ENCODE results near the gene C5orf58.

Gene C5orf58

DNA sequence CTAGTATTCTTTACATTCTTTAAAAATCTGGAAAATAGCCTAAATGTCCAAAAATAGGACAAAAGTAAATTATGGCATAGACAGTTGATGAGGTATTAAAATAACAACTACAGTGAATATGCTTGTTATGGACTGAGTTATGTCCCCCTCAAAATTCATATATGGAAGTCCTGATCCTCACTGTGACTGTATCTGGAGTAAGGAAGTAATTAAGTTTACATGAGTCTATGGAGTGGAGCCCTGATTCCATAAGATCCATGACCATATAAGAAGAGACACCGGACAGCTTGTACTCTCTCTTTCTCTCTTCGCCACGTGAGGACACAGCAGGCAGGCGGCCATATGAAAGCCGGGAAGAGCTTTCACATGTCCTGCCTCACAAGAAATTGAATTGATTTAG is 28.6 kb upstream of the C5orf58 start:
- Histone ChIP-seq H3K9me3 (ENCODE audit: control insufficient read depth, insufficient read depth, low read depth, low read length) (no peaks in the 10 kb centered on the region), H3K27me3 (ENCODE audit: control insufficient read depth, insufficient read depth, low read length) (no peaks in the 10 kb centered on the region), H3K27ac (ENCODE audit: low read depth, low read length) (no peak overlapping the region), H3K36me3 (ENCODE audit: control insufficient read depth, insufficient read depth, low read length) (no peaks in the 10 kb centered on the region), H3K9ac (ENCODE audit: low read length) (no peak overlapping the region), H3K4me3 (ENCODE audit: low read depth, low read length) (no peak overlapping the region), H3K4me1 (ENCODE audit: control insufficient read depth, insufficient read depth, low read length) (no peaks in the 10 kb centered on the region)

DNA sequence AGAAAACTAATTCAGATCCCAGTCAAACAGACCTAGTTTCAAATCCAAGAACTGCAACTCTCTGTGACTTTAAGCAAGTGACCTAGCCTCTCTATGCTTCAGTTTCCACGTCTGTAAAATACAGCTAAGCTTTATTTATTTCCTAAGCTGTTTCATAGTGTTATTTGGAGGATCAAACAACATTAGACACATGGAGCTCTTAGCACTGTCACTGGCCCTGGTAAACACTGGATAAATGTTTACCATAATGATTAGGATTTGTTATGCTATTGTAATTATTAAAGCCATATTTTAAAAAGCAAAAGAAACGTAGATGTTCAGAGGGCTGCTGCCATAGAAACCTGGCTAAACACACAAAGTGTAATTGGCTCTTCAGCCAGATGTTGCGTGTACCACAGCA is 26.6 kb upstream of the C5orf58 start:
- no peaks in the 10 kb centered on the region for H3K27me3 ChIP-seq (ENCODE audit: control insufficient read depth, insufficient read depth, low read length)
- H3K9me3 ChIP-seq (ENCODE audit: control insufficient read depth, insufficient read depth, low read depth, low read length) = no peaks in the 10 kb centered on the region
- no peak overlapping the region for H3K27ac ChIP-seq (ENCODE audit: low read depth, low read length)
- H3K4me1 ChIP-seq (ENCODE audit: control insufficient read depth, insufficient read depth, low read length) = no peaks in the 10 kb centered on the region
- H3K9ac ChIP-seq (ENCODE audit: low read length) = no peak overlapping the region
- no peak overlapping the region for H3K4me3 ChIP-seq (ENCODE audit: low read depth, low read length)
- no peaks in the 10 kb centered on the region for H3K36me3 ChIP-seq (ENCODE audit: control insufficient read depth, insufficient read depth, low read length)

DNA sequence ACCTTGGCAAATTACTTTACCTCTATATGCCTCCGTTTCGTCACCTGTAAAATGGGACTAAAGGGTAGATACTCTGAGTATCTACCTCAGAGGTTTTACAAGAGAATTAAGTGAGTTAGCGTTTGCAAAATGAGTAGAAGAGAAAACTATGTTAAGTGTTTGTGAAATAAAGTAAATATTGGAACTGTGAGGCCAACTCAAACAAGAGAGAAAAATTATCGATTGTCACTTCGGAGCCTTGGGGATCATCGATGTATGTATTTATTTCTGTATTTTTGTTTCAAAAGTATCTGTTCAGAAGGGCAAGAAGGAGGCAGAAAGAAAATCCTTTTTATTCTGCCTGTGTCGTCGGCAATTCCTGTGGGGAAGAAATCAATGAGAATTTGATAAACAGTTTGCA is 25.8 kb upstream of the C5orf58 start:
- no peak overlapping the region for H3K27ac ChIP-seq (ENCODE audit: low read depth, low read length)
- H3K4me1 ChIP-seq (ENCODE audit: control insufficient read depth, insufficient read depth, low read length) = no peaks in the 10 kb centered on the region
- H3K27me3 ChIP-seq (ENCODE audit: control insufficient read depth, insufficient read depth, low read length) = no peaks in the 10 kb centered on the region
- H3K9me3 ChIP-seq (ENCODE audit: control insufficient read depth, insufficient read depth, low read depth, low read length) = no peaks in the 10 kb centered on the region
- H3K4me3 ChIP-seq (ENCODE audit: low read depth, low read length) = no peak overlapping the region
- no peaks in the 10 kb centered on the region for H3K36me3 ChIP-seq (ENCODE audit: control insufficient read depth, insufficient read depth, low read length)
- H3K9ac ChIP-seq (ENCODE audit: low read length) = no peak overlapping the region

DNA sequence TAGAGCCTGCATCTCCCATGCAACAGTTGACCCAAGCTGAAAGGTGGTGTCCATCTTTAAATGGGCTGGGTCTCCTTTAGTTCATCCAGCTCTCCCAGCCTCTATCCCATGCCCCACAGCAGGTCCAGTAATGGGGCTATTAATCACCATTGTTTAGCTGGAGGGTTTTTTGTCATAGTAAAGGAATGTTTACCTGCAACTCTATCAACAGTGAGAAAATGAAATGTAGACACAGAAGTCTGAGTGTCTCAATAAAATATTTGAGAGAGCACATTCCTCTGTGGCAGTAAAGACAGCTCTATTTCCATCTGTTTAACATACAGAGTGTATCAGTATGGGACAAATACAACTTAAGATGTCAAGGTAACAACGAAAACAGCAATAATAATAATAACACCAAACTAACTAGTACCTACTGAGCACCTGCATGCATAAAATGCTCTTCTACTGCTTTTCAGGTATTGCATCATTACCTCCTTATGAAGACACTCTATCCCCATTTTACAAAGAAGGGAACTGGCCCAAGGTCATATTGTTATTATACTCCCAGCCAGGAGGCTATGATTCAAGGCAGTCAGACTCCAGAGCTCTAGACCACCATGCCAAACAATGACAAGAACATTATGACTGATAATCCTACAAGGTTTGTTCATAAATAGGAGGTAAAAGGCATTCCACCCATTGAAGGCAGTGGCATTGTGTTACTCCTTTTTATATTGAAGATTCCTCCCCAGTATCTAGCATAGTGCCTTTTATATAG is 21.0 kb upstream of the C5orf58 start:
- H3K36me3 ChIP-seq (ENCODE audit: control insufficient read depth, insufficient read depth, low read length) = no peaks in the 10 kb centered on the region
- H3K27ac ChIP-seq (ENCODE audit: low read depth, low read length) = no peak overlapping the region
- no peaks in the 10 kb centered on the region for H3K27me3 ChIP-seq (ENCODE audit: control insufficient read depth, insufficient read depth, low read length)
- H3K9me3 ChIP-seq (ENCODE audit: control insufficient read depth, insufficient read depth, low read depth, low read length) = no peaks in the 10 kb centered on the region
- no peak overlapping the region for H3K9ac ChIP-seq (ENCODE audit: low read length)
- no peaks in the 10 kb centered on the region for H3K4me1 ChIP-seq (ENCODE audit: control insufficient read depth, insufficient read depth, low read length)
- no peak overlapping the region for H3K4me3 ChIP-seq (ENCODE audit: low read depth, low read length)

DNA sequence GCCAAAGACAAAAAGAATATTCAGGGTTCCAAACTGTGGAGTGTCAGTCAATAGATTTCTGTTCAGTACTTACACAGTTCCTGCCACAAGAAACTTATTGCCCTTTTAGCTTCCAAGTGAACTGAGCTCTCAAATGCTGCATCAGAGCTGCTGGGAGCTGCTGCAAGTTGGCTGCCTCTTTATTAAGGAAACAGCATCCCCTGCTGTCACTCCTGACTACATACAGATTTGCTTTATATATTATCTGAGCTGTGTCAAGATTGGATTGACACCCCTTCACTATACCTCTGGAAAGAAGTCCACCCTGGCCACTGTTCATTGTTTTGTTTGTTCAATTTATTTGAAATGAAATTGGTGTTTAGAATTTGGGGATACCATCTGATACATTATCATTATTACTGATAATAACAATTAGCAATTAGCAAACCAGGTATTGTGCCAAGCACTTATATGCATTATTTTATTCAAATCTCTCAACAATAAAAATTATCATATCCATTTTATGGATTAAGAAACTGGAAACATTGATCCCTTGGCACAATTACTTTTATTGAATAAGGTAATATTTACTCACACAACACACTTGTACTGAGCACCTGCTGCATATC is 16.4 kb upstream of the C5orf58 start:
- Histone ChIP-seq H3K4me3 (ENCODE audit: low read depth, low read length) (no peak overlapping the region), H3K27ac (ENCODE audit: low read depth, low read length) (no peak overlapping the region), H3K9me3 (ENCODE audit: control insufficient read depth, insufficient read depth, low read depth, low read length) (no peaks in the 10 kb centered on the region), H3K4me1 (ENCODE audit: control insufficient read depth, insufficient read depth, low read length) (peaks cover 21% of the 10 kb centered on the region), H3K9ac (ENCODE audit: low read length) (no peak overlapping the region), H3K36me3 (ENCODE audit: control insufficient read depth, insufficient read depth, low read length) (no peaks in the 10 kb centered on the region), H3K27me3 (ENCODE audit: control insufficient read depth, insufficient read depth, low read length) (no peaks in the 10 kb centered on the region)

DNA sequence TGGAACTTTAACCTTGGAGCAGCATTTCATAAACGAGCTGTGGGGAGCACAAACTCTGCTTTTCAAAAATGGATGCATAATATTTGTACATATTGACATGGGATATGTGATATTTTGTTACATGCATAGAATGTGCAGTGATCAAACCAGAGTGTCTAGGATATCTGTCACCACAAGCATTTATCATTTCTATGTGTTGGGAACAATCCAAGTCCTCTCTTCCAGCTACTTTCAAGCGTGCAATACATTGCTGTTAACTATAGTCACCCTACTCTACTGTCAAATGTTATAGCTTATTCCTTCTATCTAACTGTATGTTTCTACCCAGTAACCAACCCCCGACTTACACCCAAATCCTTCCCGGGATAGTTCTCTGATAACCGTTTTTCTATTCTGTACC is 15.0 kb upstream of the C5orf58 start:
- no peak overlapping the region for H3K27ac ChIP-seq (ENCODE audit: low read depth, low read length)
- H3K4me3 ChIP-seq (ENCODE audit: low read depth, low read length) = no peak overlapping the region
- no peak overlapping the region for H3K9ac ChIP-seq (ENCODE audit: low read length)
- no peaks in the 10 kb centered on the region for H3K9me3 ChIP-seq (ENCODE audit: control insufficient read depth, insufficient read depth, low read depth, low read length)
- H3K36me3 ChIP-seq (ENCODE audit: control insufficient read depth, insufficient read depth, low read length) = no peaks in the 10 kb centered on the region
- H3K4me1 ChIP-seq (ENCODE audit: control insufficient read depth, insufficient read depth, low read length) = peaks cover 26% of the 10 kb centered on the region
- H3K27me3 ChIP-seq (ENCODE audit: control insufficient read depth, insufficient read depth, low read length) = no peaks in the 10 kb centered on the region

DNA sequence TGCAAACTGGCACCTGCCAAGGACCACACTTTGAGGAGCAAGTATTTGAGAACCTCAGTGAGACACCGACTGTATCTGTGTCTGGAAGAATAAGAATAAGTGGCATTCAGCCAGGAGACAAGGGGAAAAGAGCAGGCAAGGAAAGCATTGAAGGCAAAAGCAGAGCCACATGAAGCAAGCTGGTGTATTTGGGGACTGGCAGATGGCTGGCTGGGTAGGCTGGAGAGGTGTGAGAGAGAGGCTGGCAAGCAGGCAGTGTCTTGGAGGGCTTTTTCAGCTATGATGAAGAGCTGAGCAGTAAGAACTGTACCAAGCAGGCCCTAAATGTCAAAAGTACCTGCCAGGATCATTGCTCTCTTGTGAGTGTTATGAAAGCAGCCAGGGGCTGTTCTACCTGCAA is 14.1 kb upstream of the C5orf58 start:
- H3K36me3 ChIP-seq (ENCODE audit: control insufficient read depth, insufficient read depth, low read length) = no peaks in the 10 kb centered on the region
- H3K9ac ChIP-seq (ENCODE audit: low read length) = no peak overlapping the region
- H3K9me3 ChIP-seq (ENCODE audit: control insufficient read depth, insufficient read depth, low read depth, low read length) = no peaks in the 10 kb centered on the region
- H3K4me1 ChIP-seq (ENCODE audit: control insufficient read depth, insufficient read depth, low read length) = peaks cover 29% of the 10 kb centered on the region
- no peak overlapping the region for H3K4me3 ChIP-seq (ENCODE audit: low read depth, low read length)
- no peaks in the 10 kb centered on the region for H3K27me3 ChIP-seq (ENCODE audit: control insufficient read depth, insufficient read depth, low read length)
- no peak overlapping the region for H3K27ac ChIP-seq (ENCODE audit: low read depth, low read length)

DNA sequence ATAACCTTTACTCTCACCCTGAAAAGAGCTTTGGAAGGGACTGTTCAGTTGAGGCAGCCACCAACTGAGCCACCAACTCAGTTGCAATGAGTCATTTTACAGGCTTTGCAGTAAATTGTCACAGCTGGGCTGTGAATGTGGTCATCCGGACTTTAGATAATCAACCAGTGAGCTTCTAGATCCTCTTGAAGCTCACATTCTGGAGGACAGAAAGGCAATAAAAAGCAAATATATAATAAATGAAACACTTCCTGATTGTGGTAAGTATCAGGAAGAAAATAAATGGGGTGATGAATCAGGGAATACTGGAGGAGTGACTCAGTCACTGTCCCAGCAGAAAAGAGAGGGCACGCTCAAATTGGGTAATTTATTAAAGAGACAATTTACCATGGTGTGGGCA is 13.2 kb upstream of the C5orf58 start:
- H3K4me3 ChIP-seq (ENCODE audit: low read depth, low read length) = no peak overlapping the region
- H3K9ac ChIP-seq (ENCODE audit: low read length) = no peak overlapping the region
- H3K4me1 ChIP-seq (ENCODE audit: control insufficient read depth, insufficient read depth, low read length) = peaks cover 37% of the 10 kb centered on the region
- H3K27me3 ChIP-seq (ENCODE audit: control insufficient read depth, insufficient read depth, low read length) = no peaks in the 10 kb centered on the region
- H3K27ac ChIP-seq (ENCODE audit: low read depth, low read length) = no peak overlapping the region
- no peaks in the 10 kb centered on the region for H3K36me3 ChIP-seq (ENCODE audit: control insufficient read depth, insufficient read depth, low read length)
- no peaks in the 10 kb centered on the region for H3K9me3 ChIP-seq (ENCODE audit: control insufficient read depth, insufficient read depth, low read depth, low read length)

DNA sequence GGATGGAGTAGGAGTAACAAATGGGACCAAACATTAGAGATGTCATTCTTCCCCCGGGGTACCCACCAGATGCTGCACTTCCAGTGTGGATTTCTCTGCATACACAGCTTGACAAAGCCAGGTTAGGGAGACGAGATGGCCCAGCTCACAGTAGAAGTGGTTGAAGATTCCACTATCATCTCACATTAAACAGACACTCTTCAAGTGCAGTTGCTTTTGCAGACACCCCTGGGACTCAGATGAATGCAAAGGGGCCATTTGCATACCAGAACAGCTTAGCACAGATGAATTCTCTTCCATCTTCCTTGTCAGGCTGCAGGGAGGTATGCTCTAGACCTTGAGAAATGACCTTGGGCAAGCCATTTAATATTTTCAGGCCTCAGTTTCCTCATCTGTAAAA is 12.6 kb upstream of the C5orf58 start:
- H3K9ac ChIP-seq (ENCODE audit: low read length) = no peak overlapping the region
- H3K9me3 ChIP-seq (ENCODE audit: control insufficient read depth, insufficient read depth, low read depth, low read length) = no peaks in the 10 kb centered on the region
- no peak overlapping the region for H3K4me3 ChIP-seq (ENCODE audit: low read depth, low read length)
- peaks cover 37% of the 10 kb centered on the region for H3K4me1 ChIP-seq (ENCODE audit: control insufficient read depth, insufficient read depth, low read length)
- no peaks in the 10 kb centered on the region for H3K27me3 ChIP-seq (ENCODE audit: control insufficient read depth, insufficient read depth, low read length)
- no peak overlapping the region for H3K27ac ChIP-seq (ENCODE audit: low read depth, low read length)
- no peaks in the 10 kb centered on the region for H3K36me3 ChIP-seq (ENCODE audit: control insufficient read depth, insufficient read depth, low read length)

DNA sequence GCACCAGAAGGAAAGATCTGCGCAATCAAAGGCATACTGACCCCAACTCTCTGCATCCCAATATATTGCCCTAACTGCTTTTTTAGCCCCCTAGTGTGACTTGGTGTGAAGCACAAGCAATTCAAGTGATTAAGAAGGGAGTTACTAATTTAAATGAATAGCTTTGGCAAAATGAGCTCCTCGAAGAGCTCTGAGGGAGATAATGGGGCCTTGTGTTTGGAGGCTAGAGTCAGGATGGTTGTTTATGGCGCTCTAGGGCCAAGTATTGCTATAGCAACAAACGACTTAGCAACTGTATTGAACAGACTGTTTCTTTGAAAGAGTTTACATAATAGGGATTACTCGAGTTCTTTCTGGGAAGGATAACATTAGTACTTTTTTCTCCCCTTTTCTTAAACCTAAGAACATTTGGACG is 11.5 kb upstream of the C5orf58 start:
- Histone ChIP-seq H3K4me3 (ENCODE audit: low read depth, low read length) (no peak overlapping the region), H3K4me1 (ENCODE audit: control insufficient read depth, insufficient read depth, low read length) (peaks cover 41% of the 10 kb centered on the region), H3K36me3 (ENCODE audit: control insufficient read depth, insufficient read depth, low read length) (no peaks in the 10 kb centered on the region), H3K27ac (ENCODE audit: low read depth, low read length) (no peak overlapping the region), H3K9ac (ENCODE audit: low read length) (no peak overlapping the region), H3K9me3 (ENCODE audit: control insufficient read depth, insufficient read depth, low read depth, low read length) (no peaks in the 10 kb centered on the region), H3K27me3 (ENCODE audit: control insufficient read depth, insufficient read depth, low read length) (no peaks in the 10 kb centered on the region)

DNA sequence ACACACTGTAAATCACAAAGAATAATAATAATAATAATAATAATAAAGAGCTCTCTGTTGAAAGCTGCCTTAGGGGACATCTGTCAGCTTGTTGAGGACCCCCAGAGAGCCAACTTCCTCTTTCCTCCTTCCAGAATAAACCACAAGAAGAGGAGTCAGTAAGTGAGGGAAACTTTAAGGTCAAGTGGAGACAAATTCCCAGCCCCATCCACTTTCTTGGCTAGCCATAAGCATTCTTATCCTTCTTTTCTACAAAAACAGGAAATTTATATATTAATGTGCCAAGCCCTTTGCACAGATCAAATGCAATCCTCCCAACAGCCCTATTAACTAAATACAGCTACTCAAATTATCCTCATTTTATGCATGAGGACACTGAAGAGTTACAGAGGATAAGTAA is 9.4 kb upstream of the C5orf58 start:
- Histone ChIP-seq H3K4me1 (ENCODE audit: control insufficient read depth, insufficient read depth, low read length) (peaks cover 46% of the 10 kb centered on the region), H3K9me3 (ENCODE audit: control insufficient read depth, insufficient read depth, low read depth, low read length) (no peaks in the 10 kb centered on the region), H3K36me3 (ENCODE audit: control insufficient read depth, insufficient read depth, low read length) (no peaks in the 10 kb centered on the region), H3K9ac (ENCODE audit: low read length) (no peak overlapping the region), H3K27ac (ENCODE audit: low read depth, low read length) (no peak overlapping the region), H3K27me3 (ENCODE audit: control insufficient read depth, insufficient read depth, low read length) (no peaks in the 10 kb centered on the region), H3K4me3 (ENCODE audit: low read depth, low read length) (no peak overlapping the region)

Data from HUES6 (cell line).